Muscle layer of colon (tissue), 2 donors: ENCODE results near the gene C2orf49.

Experiments used
- H3K27ac ChIP-seq: one replicate; pipeline ENCODE4 v1.7.0; 2013; ENCODE audit warnings: low read depth, mild to moderate bottlenecking, low read length, moderate library complexity
- H3K27me3 ChIP-seq, 2 donors: one replicate each; pipeline ENCODE4 v1.7.0; 2013; ENCODE audit warnings: low read length in 2 of 2, mild to moderate bottlenecking in 2 of 2; ENCODE audit not compliant: insufficient read depth in 2 of 2, control insufficient read depth in 1 of 2
- H3K36me3 ChIP-seq: one replicate; pipeline ENCODE4 v1.7.0; 2013; ENCODE audit warnings: mild to moderate bottlenecking, low read length; ENCODE audit not compliant: insufficient read depth
- H3K4me1 ChIP-seq: one replicate; pipeline ENCODE4 v1.7.0; 2013; ENCODE audit warnings: mild to moderate bottlenecking, low read length; ENCODE audit not compliant: insufficient read depth
- H3K4me3 ChIP-seq, 2 donors: one replicate each; pipeline ENCODE4 v1.7.0; 2013; ENCODE audit warnings: low read length in 2 of 2, low read depth in 1 of 2, mild to moderate bottlenecking in 1 of 2, moderate library complexity in 1 of 2
- H3K9ac ChIP-seq: one replicate; pipeline ENCODE4 v1.7.0; 2013; ENCODE audit warnings: low read length
- H3K9me3 ChIP-seq: one replicate; pipeline ENCODE4 v1.7.0; 2013; ENCODE audit warnings: mild to moderate bottlenecking, low read length
- donor health status: abdominal sarcoma.
- donor health status: Adenocarcinoma of cecum.

Gene C2orf49

GRCh38 chr2:105378276-105378840 is 41.0 kb downstream of the C2orf49 start:
- no peak overlapping the region for H3K27ac ChIP-seq

GRCh38 chr2:105378921-105379383 is 41.6 kb downstream of the C2orf49 start:
- H3K4me1 ChIP-seq, result peaks cover 15% of the 10 kb centered on the region
- peaks cover 11% of the 10 kb centered on the region for H3K36me3 ChIP-seq
- H3K9ac ChIP-seq, result no peak overlapping the region
- no peak overlapping the region for H3K4me3 ChIP-seq
- H3K27me3 ChIP-seq, result no peaks in the 10 kb centered on the region
- H3K9me3 ChIP-seq, result no peaks in the 10 kb centered on the region
- H3K27ac ChIP-seq, result no peak overlapping the region

More at GRCh38 chr2:105378276-105378840, 41.0 kb downstream of the C2orf49 start:
- Histone ChIP-seq H3K4me3 (no peak overlapping the region), H3K4me1 (peaks cover 20% of the 10 kb centered on the region), H3K9me3 (no peaks in the 10 kb centered on the region), H3K9ac (no peak overlapping the region), H3K27me3 (no peaks in the 10 kb centered on the region), H3K36me3 (peaks cover 6% of the 10 kb centered on the region)

- Histone ChIP-seq H3K4me1 (peaks cover 6% of the 10 kb centered on the region), H3K36me3 (peaks cover 18% of the 10 kb centered on the region), H3K27ac (no peak overlapping the region), H3K9ac (no peak overlapping the region), H3K9me3 (no peaks in the 10 kb centered on the region), H3K4me3 (no peak overlapping the region), H3K27me3 (no peaks in the 10 kb centered on the region)
Observed at GRCh38 chr2:105379741-105380186, 42.4 kb downstream of the C2orf49 start.

DNA sequence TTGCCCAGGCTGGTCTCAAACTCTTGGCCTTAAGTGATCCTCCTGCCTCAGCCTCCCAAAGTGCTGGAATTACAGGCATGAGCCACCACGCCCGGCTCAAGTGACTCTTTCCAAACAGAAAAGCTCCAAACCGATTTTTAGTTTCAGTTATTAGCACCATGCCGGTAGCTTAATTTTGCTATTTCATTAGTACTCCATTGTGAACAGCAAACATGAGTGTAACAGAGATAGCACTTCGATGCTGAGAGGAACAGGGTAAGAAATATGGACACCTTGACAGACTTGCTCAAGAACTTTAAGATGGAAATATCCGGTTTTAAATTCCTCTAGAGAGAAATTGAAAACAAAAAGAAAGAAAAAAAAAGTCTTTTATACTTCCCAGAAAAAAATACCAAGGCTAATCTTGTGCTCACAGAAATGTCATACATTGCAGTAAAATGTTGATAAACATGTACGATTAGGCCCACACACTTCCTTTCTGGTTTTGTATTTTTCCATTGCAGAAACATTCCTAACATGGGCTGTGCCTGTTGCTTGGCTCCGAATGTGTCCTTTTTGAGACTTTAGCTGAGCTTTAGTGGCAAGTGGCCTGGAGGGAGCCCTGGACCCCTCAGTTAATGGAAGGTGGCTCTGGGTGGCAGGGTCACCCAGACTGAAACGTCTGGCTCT is 43.2 kb downstream of the C2orf49 start:
- Histone ChIP-seq H3K36me3 (peaks cover 23% of the 10 kb centered on the region), H3K4me1 (no peaks in the 10 kb centered on the region), H3K27me3 (no peaks in the 10 kb centered on the region), H3K4me3 (no peak overlapping the region), H3K9ac (no peak overlapping the region), H3K9me3 (no peaks in the 10 kb centered on the region), H3K27ac (no peak overlapping the region)

- no peak overlapping the region for H3K27ac ChIP-seq
- H3K4me1 ChIP-seq, result no peaks in the 10 kb centered on the region
Observed at GRCh38 chr2:105381101-105381668, 43.8 kb downstream of the C2orf49 start.

GRCh38 chr2:105382177-105382576 is 44.8 kb downstream of the C2orf49 start:
- H3K4me3 ChIP-seq, result no peak overlapping the region
- no peak overlapping the region for H3K9ac ChIP-seq
- H3K27ac ChIP-seq, result no peak overlapping the region
- no peaks in the 10 kb centered on the region for H3K9me3 ChIP-seq
- H3K36me3 ChIP-seq, result peaks cover 29% of the 10 kb centered on the region
- H3K27me3 ChIP-seq, result no peaks in the 10 kb centered on the region
- H3K4me1 ChIP-seq, result no peaks in the 10 kb centered on the region

More at GRCh38 chr2:105381101-105381668, 43.8 kb downstream of the C2orf49 start:
- Histone ChIP-seq H3K9ac (no peak overlapping the region), H3K36me3 (peaks cover 27% of the 10 kb centered on the region), H3K27me3 (no peaks in the 10 kb centered on the region), H3K4me3 (no peak overlapping the region), H3K9me3 (no peaks in the 10 kb centered on the region)

GRCh38 chr2:105383432-105384166 is 46.3 kb downstream of the C2orf49 start:
- H3K27me3 ChIP-seq, result no peaks in the 10 kb centered on the region
- no peak overlapping the region for H3K9ac ChIP-seq
- no peak overlapping the region for H3K27ac ChIP-seq
- H3K9me3 ChIP-seq, result no peaks in the 10 kb centered on the region
- peaks cover 29% of the 10 kb centered on the region for H3K36me3 ChIP-seq
- H3K4me1 ChIP-seq, result peaks cover 3% of the 10 kb centered on the region
- H3K4me3 ChIP-seq, result no peak overlapping the region

GRCh38 chr2:105384216-105384615 is 46.9 kb downstream of the C2orf49 start:
- H3K4me3 ChIP-seq, result no peak overlapping the region
- no peak overlapping the region for H3K27ac ChIP-seq
- H3K4me1 ChIP-seq, result peaks cover 7% of the 10 kb centered on the region
- H3K9me3 ChIP-seq, result no peaks in the 10 kb centered on the region
- no peaks in the 10 kb centered on the region for H3K27me3 ChIP-seq
- no peak overlapping the region for H3K9ac ChIP-seq
- H3K36me3 ChIP-seq, result peaks cover 29% of the 10 kb centered on the region

DNA sequence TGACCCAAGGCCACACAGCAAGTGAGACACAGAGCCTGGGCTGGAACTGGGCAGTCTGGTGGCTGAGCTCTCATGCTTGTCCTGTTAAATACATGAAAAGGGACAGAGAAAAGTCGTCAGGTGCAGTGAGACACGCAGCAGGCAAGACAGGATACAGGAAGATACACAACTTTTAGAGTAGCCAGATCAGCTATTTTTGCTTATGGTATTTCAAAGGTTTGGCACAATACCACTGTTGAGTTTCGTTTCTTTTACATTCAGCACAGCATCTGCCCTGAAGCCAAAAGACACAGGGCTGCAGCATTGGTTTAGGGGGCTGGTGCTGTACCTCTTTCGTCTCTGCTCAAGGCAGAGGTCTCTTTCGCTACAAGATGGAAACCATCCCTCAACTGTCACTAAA is 47.5 kb downstream of the C2orf49 start:
- Histone ChIP-seq H3K36me3 (peaks cover 29% of the 10 kb centered on the region), H3K9me3 (no peaks in the 10 kb centered on the region), H3K9ac (no peak overlapping the region), H3K4me1 (peaks cover 12% of the 10 kb centered on the region), H3K4me3 (no peak overlapping the region), H3K27me3 (no peaks in the 10 kb centered on the region), H3K27ac (no peak overlapping the region)

DNA sequence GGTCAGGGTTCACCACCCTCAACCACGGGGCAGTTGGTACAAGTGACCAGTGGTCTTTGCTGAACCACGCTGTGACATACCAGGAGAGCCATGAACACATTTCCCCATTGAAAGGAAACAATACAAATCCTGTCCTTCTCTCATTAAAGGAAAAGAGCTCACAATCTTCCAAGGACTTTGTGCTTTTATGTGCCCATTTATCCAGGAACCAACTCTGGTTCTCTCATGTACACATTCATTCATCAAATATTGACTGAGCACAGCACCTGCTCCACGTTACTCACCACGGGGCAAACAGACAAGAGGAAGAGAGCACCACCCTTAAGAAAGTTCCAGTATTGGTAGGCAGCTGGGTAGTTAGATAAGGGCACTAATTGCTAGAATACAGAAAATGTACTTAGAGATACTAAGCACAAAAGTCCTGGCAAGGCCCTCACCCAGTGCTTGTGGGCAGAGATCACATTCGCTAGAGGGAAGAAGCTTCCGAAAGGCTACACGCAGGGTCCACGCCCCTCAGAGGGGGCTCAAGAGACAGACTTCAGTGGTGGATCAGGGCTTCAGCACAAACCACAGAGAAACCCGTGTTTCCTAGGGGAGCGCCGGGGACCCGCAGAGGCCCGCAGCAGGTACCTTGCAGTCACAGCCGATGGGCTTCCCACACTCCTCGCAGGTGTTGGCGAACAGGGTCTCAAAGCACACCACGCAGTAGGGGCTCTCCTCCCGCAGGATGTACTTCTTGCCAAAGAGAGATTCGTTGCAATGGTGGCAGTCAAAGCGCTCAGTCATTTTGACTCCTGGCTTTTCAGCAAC is 48.6 kb downstream of the C2orf49 start:
- no peak overlapping the region for H3K27ac ChIP-seq
- no peaks in the 10 kb centered on the region for H3K9me3 ChIP-seq
- H3K9ac ChIP-seq, result no peak overlapping the region
- peaks cover 29% of the 10 kb centered on the region for H3K36me3 ChIP-seq
- no peaks in the 10 kb centered on the region for H3K27me3 ChIP-seq
- H3K4me1 ChIP-seq, result peaks cover 16% of the 10 kb centered on the region
- no peak overlapping the region for H3K4me3 ChIP-seq

DNA sequence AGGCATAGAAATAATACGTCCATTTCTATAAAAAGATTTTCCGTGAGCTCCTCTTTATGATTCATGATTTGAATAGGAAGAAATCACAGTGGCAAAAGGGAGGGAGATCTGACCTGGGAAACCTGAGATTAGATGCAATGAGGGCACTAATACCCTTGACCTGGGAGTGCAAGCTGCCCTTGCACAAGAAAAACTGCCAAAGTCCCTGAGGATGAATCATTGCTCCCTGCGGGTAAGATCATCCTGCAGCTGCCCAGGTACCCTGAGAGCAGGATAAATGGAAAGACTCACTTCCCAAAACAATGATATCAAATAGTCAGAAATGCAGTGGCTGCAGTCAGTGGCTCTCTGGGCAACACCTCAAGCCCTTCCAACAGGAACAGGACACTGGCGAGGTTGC is 49.9 kb downstream of the C2orf49 start:
- Histone ChIP-seq H3K9ac (no peak overlapping the region), H3K9me3 (no peaks in the 10 kb centered on the region), H3K4me1 (peaks cover 26% of the 10 kb centered on the region), H3K27ac (no peak overlapping the region), H3K4me3 (no peak overlapping the region), H3K36me3 (peaks cover 29% of the 10 kb centered on the region), H3K27me3 (no peaks in the 10 kb centered on the region)
